H1 (cell line): ENCODE measurements around the gene LRRC55. TPM values are rescaled to one million over a fixed set of nuclear protein-coding genes. Genes with fewer than 3 reads are reported as not detected.
A peak's percentile ranks its signal among the peaks of the same experiment; 100 is the strongest.

Experiments
- CTCF ChIA-PET: fragments of 300-600 bp; sonication (Branson Sonifier 250); formaldehyde crosslinking; loops from one replicate; lab custom pipeline; 2021; ENCODE audit not compliant: partially characterized antibody; lab: Charles Lee
- POLR2A ChIA-PET: fragments of 300-600 bp; sonication (Branson Sonifier 250); formaldehyde crosslinking; loops from one replicate; lab custom pipeline; 2021; ENCODE audit warnings: inconsistent platforms; ENCODE audit not compliant: partially characterized antibody; lab: Charles Lee
- DNase-seq, 2 experiments: peaks; one replicate each; pipeline versions ENCODE4 v3.0.0 to v3.0.0-alpha.2; 2010 to 2022; ENCODE audit warnings: low spot score in 2 of 2, low read depth in 1 of 2, mixed read lengths in 1 of 2
- FAIRE-seq: peaks from 2 replicates; lab custom pipeline; 2011; peaks lifted over from hg19 to GRCh38; lab: Jason Lieb, UNC
- H2AFZ ChIP-seq: 2 replicates; pipeline ENCODE4 v1.8.1; 2012; ENCODE audit warnings: low read length, inconsistent platforms
- H2AK5ac ChIP-seq: 2 replicates; pipeline ENCODE4 v1.6.1; 2013; ENCODE audit warnings: low read depth, low read length
- H2BK120ac ChIP-seq: replicated peaks from 2 replicates; pipeline ENCODE3; 2013; ENCODE audit warnings: low read depth, low read length, inconsistent platforms
- H2BK12ac ChIP-seq: 2 replicates; pipeline ENCODE4 v1.6.1; 2013; ENCODE audit warnings: low read depth, low read length
- H2BK15ac ChIP-seq: 2 replicates; pipeline ENCODE4 v1.6.1; 2013; ENCODE audit warnings: low read length
- H2BK20ac ChIP-seq: 2 replicates; pipeline ENCODE4 v1.6.1; 2013; ENCODE audit warnings: low read length
- H2BK5ac ChIP-seq: 2 replicates; pipeline ENCODE4 v1.6.1; 2013; ENCODE audit warnings: low read depth, low read length
- H3K14ac ChIP-seq: 2 replicates; pipeline ENCODE4 v1.6.1; 2013; ENCODE audit warnings: inconsistent platforms; ENCODE audit not compliant: insufficient read length
- H3K18ac ChIP-seq: 2 replicates; pipeline ENCODE4 v1.6.1; 2013; ENCODE audit warnings: low read length; ENCODE audit errors: extremely low read depth
- H3K23ac ChIP-seq: 2 replicates; pipeline ENCODE4 v1.6.1; 2013; ENCODE audit warnings: inconsistent platforms; ENCODE audit not compliant: insufficient read length
- H3K23me2 ChIP-seq: 2 replicates; pipeline ENCODE4 v1.6.1; 2013; ENCODE audit warnings: low read depth, low read length
- H3K27ac ChIP-seq: 2 replicates; pipeline ENCODE4 v1.6.1; 2011; ENCODE audit warnings: low read depth, low read length, inconsistent platforms
- H3K27me3 ChIP-seq, 4 experiments: replicated peaks in 1 of 4; 1 replicate in 1 of 4; 2 replicates in 3 of 4; pipeline versions ENCODE4 v1.6.1 to v1.8.1; 2011 to 2013; ENCODE audit warnings: low read length in 3 of 4, mild to moderate bottlenecking in 3 of 4, inconsistent platforms in 2 of 4, mixed read lengths in 2 of 4, moderate library complexity in 1 of 4; ENCODE audit not compliant: control insufficient read depth in 3 of 4, insufficient read depth in 3 of 4; ENCODE audit errors: extremely low read depth in 1 of 4
- H3K36me3 ChIP-seq, 4 experiments: 2 replicates each; pipeline versions ENCODE4 v1.6.1 to v1.8.1; 2011 to 2013; ENCODE audit warnings: mild to moderate bottlenecking in 4 of 4, low read length in 3 of 4, moderate library complexity in 2 of 4, control low read depth in 1 of 4, inconsistent platforms in 1 of 4; ENCODE audit not compliant: insufficient read depth in 4 of 4, control insufficient read depth in 2 of 4
- H3K4ac ChIP-seq: replicated peaks from 2 replicates; pipeline ENCODE3; 2013; ENCODE audit warnings: low read length, low read depth, mixed read lengths, inconsistent platforms; ENCODE audit not compliant: insufficient read length
- H3K4me1 ChIP-seq, 4 experiments: replicated peaks in 1 of 4; 1 replicate in 1 of 4; 2 replicates in 3 of 4; pipeline versions ENCODE4 v1.6.1 to v1.8.1; 2011 to 2013; ENCODE audit warnings: low read length in 3 of 4, inconsistent platforms in 2 of 4, mixed read lengths in 1 of 4; ENCODE audit not compliant: insufficient read depth in 4 of 4, control insufficient read depth in 3 of 4
- H3K4me2 ChIP-seq, 2 experiments: 2 replicates each; pipeline versions ENCODE4 v1.6.1 to v1.8.1; 2011 to 2013; ENCODE audit warnings: low read depth in 2 of 2, low read length in 2 of 2, control low read depth in 1 of 2, inconsistent platforms in 1 of 2, mild to moderate bottlenecking in 1 of 2; ENCODE audit not compliant: insufficient read depth in 1 of 2
- H3K4me3 ChIP-seq, 4 experiments: fragments of 200-600, 300-600 bp in 1 of 4; sonication (generic), shearing (Covaris generic), sonication (Bioruptor Twin) in 1 of 4; 2 replicates each; pipeline versions ENCODE4 v1.5.1 to v1.8.1; 2011 to 2016; ENCODE audit warnings: low read length in 4 of 4, low read depth in 3 of 4, control low read depth in 2 of 4, inconsistent platforms in 2 of 4, mild to moderate bottlenecking in 2 of 4, mixed read lengths in 1 of 4, moderate library complexity in 1 of 4; ENCODE audit not compliant: insufficient read depth in 2 of 4; ENCODE audit errors: extremely low read depth in 1 of 4
- H3K56ac ChIP-seq: replicated peaks from 2 replicates; pipeline ENCODE3; 2013; ENCODE audit warnings: low read depth, mild to moderate bottlenecking, mixed read lengths, low read length, inconsistent platforms; ENCODE audit not compliant: insufficient read length
- H3K79me1 ChIP-seq: 2 replicates; pipeline ENCODE4 v1.6.1; 2013; ENCODE audit warnings: low read depth, low read length, control low read depth
- H3K79me2 ChIP-seq, 2 experiments: 2 replicates each; pipeline versions ENCODE4 v1.6.1 to v1.8.1; 2012 to 2013; ENCODE audit warnings: low read length in 2 of 2, mild to moderate bottlenecking in 2 of 2, inconsistent platforms in 1 of 2; ENCODE audit not compliant: insufficient read depth in 2 of 2, control insufficient read depth in 1 of 2
- H3K9ac ChIP-seq, 4 experiments: replicated peaks in 1 of 4; 1 replicate in 1 of 4; 2 replicates in 3 of 4; pipeline versions ENCODE4 v1.6.1 to v1.8.1; 2011 to 2013; ENCODE audit warnings: low read depth in 3 of 4, low read length in 3 of 4, control low read depth in 2 of 4, mild to moderate bottlenecking in 2 of 4, moderate library complexity in 2 of 4, inconsistent platforms in 1 of 4; ENCODE audit errors: extremely low read depth in 1 of 4
- H3K9me3 ChIP-seq, 2 experiments: 2 replicates each; pipeline versions ENCODE4 v1.6.1 to v1.8.1; 2012 to 2013; ENCODE audit warnings: mild to moderate bottlenecking in 2 of 2, moderate library complexity in 2 of 2, control low read depth in 1 of 2, inconsistent platforms in 1 of 2, low read depth in 1 of 2, low read length in 1 of 2, mixed read lengths in 1 of 2; ENCODE audit not compliant: insufficient read depth in 2 of 2
- H4K20me1 ChIP-seq, 2 experiments: replicated peaks in 1 of 2; 2 replicates each; pipeline versions ENCODE3 to v1.8.1; 2011 to 2013; ENCODE audit warnings: inconsistent platforms in 2 of 2, low read length in 2 of 2, mild to moderate bottlenecking in 1 of 2; ENCODE audit not compliant: insufficient read depth in 2 of 2, control insufficient read depth in 1 of 2
- H4K5ac ChIP-seq: 2 replicates; pipeline ENCODE4 v1.6.1; 2013; ENCODE audit warnings: low read length, low read depth, mixed read lengths, inconsistent platforms; ENCODE audit not compliant: insufficient read length
- H4K8ac ChIP-seq: 2 replicates; pipeline ENCODE4 v1.8.0; 2013; ENCODE audit warnings: mild to moderate bottlenecking, moderate library complexity, low read length, inconsistent platforms; ENCODE audit not compliant: insufficient read depth; ENCODE audit errors: extremely low read depth
- H4K91ac ChIP-seq: replicated peaks from 2 replicates; pipeline ENCODE3; 2013; ENCODE audit warnings: low read length, mixed read lengths, inconsistent platforms; ENCODE audit not compliant: insufficient read length
- BACH1 ChIP-seq: IDR thresholded peaks from 2 replicates; pipeline ENCODE4 v1.6.1; 2012; ENCODE audit warnings: low read length, improper control_type of control experiment
- CEBPB ChIP-seq: IDR thresholded peaks from 2 replicates; pipeline ENCODE4 v1.6.1; 2012; ENCODE audit warnings: low read depth, low read length
- FOSL1 ChIP-seq: IDR thresholded peaks from 2 replicates; pipeline ENCODE4 v1.6.1; 2011; ENCODE audit warnings: mild to moderate bottlenecking, low read depth, low read length, moderate library complexity; ENCODE audit not compliant: insufficient read depth
- POU5F1 ChIP-seq: IDR thresholded peaks from 2 replicates; pipeline ENCODE4 v1.6.1; 2011; ENCODE audit warnings: low read depth, mild to moderate bottlenecking, low read length, moderate library complexity
- RBBP5 ChIP-seq: IDR thresholded peaks from 2 replicates; pipeline ENCODE4 v1.7.1; 2012; ENCODE audit warnings: low read depth, mild to moderate bottlenecking, inconsistent platforms, low read length, moderate library complexity, borderline replicate concordance
- WGBS, 2 experiments: shearing (Covaris generic) in 1 of 2; methylation state at CpG; one replicate each; pipeline versions ENCODE4 v1.1.6 to v1.1.7; 2013 to 2015; ENCODE audit warnings: low lambda C conversion rate in 2 of 2, mixed read lengths in 2 of 2, inconsistent platforms in 1 of 2, low coverage in 1 of 2, missing lambda C conversion rate in 1 of 2; ENCODE audit not compliant: insufficient replicate concordance in 2 of 2, insufficient coverage in 1 of 2, insufficient read length in 1 of 2; ENCODE audit errors: extremely low coverage in 1 of 2, missing lambda C conversion rate in 1 of 2; 5-methylcytosine and 5-hydroxymethylcytosine counted together
- polyA plus RNA-seq, 7 experiments: library from polyadenylated mRNA; depleted of rRNA in 3 of 7; stranded (reverse) in 5 of 7; unstranded in 2 of 7; fragments of >200 nt in 5 of 7; fragments of 200-250 nt in 2 of 7; gene quantifications; 1 replicate in 5 of 7; 2 replicates in 1 of 7; 4 replicates in 1 of 7; pipeline versions ENCODE4 v1.2.1 to v1.2.3, GENCODE V29; 2011 to 2013; ENCODE audit warnings: missing spikeins in 2 of 7, mixed read lengths in 2 of 7
- total RNA-seq: library from RNA; stranded (reverse); fragmentation: NEBNext Ultra II Directional; extraction: Animal tissue kit (Norgen Biotek cat#: 25700); gene quantifications from 2 replicates; pipeline ENCODE4 v1.2.1, GENCODE V29; 2021

The LRRC55 gene
- total and polyA plus RNA-seq, 2 of the 8 experiments (the other 6 are each of a cell fraction or from before 2014, with no cell fraction given): 0.62 to 1.1 TPM

DNA sequence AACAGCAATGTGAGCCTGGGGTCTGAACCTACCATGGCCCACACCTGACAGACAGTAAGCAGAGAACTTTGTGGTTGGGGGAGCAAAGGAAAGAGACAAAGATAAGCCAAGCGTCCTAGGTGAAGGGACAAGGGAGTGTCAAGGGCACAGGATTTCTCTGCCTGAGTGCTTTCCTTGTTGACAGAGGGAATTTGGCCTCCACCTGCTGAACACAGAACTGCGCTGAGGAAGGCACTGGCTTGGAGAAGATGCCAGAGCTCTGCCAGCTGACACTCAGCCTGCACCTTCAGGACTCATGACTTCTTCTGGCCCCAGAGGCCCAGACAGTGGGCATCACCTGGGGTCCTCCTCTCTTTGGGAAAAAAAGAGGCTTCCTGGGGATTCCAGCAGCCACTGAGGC lies 789 bp upstream of the LRRC55 start:
- TF ChIP-seq RBBP5 (no peak), POU5F1 (no peak), BACH1 (no peak), FOSL1 (no peak), CEBPB (no peak)
- ChIA-PET POLR2A (interaction anchor here (2.0 kb wide), 1 partner anchor 32 kb away, joined by 5 read pairs; no protein-coding TSS in a partner anchor), CTCF (interaction anchor here (1.2 to 4.3 kb wide), 2 partner anchors 64 to 68 kb away, joined by 6 to 30 read pairs; no protein-coding TSS in a partner anchor)
- Histone ChIP-seq H2BK120ac (no peak overlapping the region), H3K27ac (no peak overlapping the region), H3K9ac (no peak overlapping the region), H4K91ac (no peak overlapping the region), H3K9me3 (no peaks in the 10 kb centered on the region), H3K23me2 (peaks cover 9% of the 10 kb centered on the region), H3K4ac (no peak overlapping the region), H3K4me1 (peaks cover 0 to 6% (median 3%) of the 10 kb centered on the region in 4 experiments; a peak in 5 of 7 replicates), H2AFZ (no peak overlapping the region), H2BK12ac (0 out of 2 replicates have a peak overlapping the region, but pooled peaks have one; percentile 1), H3K23ac (no peak overlapping the region), H4K8ac (no peak overlapping the region), H4K5ac (no peak overlapping the region), H4K20me1 (no peaks in the 10 kb centered on the region), H3K14ac (no peak overlapping the region), H3K56ac (no peak overlapping the region), H2BK15ac (peak overlapping the region; percentile 50; the same call in 1 of the 2 replicates), H3K27me3 (peaks cover 3 to 27% (median 23%) of the 10 kb centered on the region in 4 experiments), H2BK5ac (no peak overlapping the region), H3K36me3 (no peaks in the 10 kb centered on the region), H3K18ac (no peak overlapping the region), H3K79me1 (no peaks in the 10 kb centered on the region), H2BK20ac (no peak overlapping the region), H3K4me2 (peak overlapping the region; percentile 79 to 95), H3K4me3 (peak overlapping the region; percentile 43 to 77 (median 62); a peak in 5 of 8 replicates), H3K79me2 (no peaks in the 10 kb centered on the region), H2AK5ac (no peak overlapping the region)
- WGBS, 2 experiments: 57% methylated on average over 2 of the region's 2 CpGs; no CpG with 5 or more reads in 1 of the 2 experiments
- no peak for DNase-seq
- no peak for FAIRE-seq
